Fibroblast of villous mesenchyme (primary cell): Measurements from ENCODE around the gene SLMAP. TPM values are rescaled to one million over a fixed set of nuclear protein-coding genes. Genes with fewer than 3 reads are reported as not detected.
"Not testable (repeated sequence)": the region's sequence is repeated elsewhere in the genome, so short reads cannot be mapped to it uniquely, and the experiment has no call there.

ENCODE experiments used
- DNase-seq: peaks from one replicate; pipeline ENCODE4 v3.0.0-alpha.2; 2010; ENCODE audit warnings: low read depth
- H3K4me3 ChIP-seq: 2 replicates; pipeline ENCODE4 v1.5.1; 2011; ENCODE audit warnings: low read depth, mild to moderate bottlenecking, low read length
- CTCF ChIP-seq: IDR thresholded peaks from 2 replicates; pipeline ENCODE4 v1.5.1; 2012; ENCODE audit warnings: low read depth, mild to moderate bottlenecking, low read length; ENCODE audit not compliant: insufficient read depth
- total RNA-seq: library from RNA; depleted of rRNA; stranded (reverse); fragments of >200 nt; gene quantifications from 2 replicates; pipeline ENCODE4 v1.2.3, GENCODE V29; 2012

SLMAP gene
- total RNA-seq, 1 donor = 77.3 TPM

- H3K4me3 ChIP-seq = no peak overlapping the region
- peak; percentile 38 for DNase-seq
- TF ChIP-seq CTCF = peak; percentile 23
Observed at GRCh38 chr3:57852896-57853295, 96.8 kb downstream of the SLMAP start.

- H3K4me3 ChIP-seq = no peak overlapping the region
- no peak for DNase-seq
- TF ChIP-seq CTCF = no peak
Observed at GRCh38 chr3:57855281-57855680, 99.2 kb downstream of the SLMAP start.

DNA sequence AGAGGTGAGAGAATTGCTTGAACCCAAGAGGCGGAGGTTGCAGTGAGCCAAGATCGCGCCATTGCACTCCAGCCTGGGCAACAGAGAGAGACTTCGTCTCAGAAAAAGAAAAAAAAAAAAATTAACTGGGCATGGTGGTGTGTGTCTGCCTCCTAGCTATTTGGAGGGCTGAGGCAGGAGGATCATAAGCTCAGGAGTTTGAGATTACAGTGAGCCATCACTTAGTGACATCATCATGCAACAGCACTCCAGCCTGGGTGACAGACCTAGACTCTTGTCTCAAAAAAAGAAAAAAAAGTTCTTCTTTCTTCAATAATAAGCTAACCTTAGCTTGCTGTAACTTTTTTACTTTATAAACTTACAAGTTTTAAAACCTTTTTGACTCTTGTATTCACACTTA, 99.8 kb downstream of the SLMAP start:
- DNase-seq = no peak
- TF ChIP-seq CTCF = no peak

GRCh38 chr3:57856675-57857074, 100.6 kb downstream of the SLMAP start:
- DNase-seq = peak; percentile 28
- no peak overlapping the region for H3K4me3 ChIP-seq
- TF ChIP-seq CTCF = peak; percentile 27

More for the DNA sequence above, 99.8 kb downstream of the SLMAP start:
- no peak overlapping the region for H3K4me3 ChIP-seq

- no peak overlapping the region for H3K4me3 ChIP-seq
- TF ChIP-seq CTCF = no peak
- no peak for DNase-seq
Observed at GRCh38 chr3:57862894-57863293, 106.8 kb downstream of the SLMAP start.

DNA sequence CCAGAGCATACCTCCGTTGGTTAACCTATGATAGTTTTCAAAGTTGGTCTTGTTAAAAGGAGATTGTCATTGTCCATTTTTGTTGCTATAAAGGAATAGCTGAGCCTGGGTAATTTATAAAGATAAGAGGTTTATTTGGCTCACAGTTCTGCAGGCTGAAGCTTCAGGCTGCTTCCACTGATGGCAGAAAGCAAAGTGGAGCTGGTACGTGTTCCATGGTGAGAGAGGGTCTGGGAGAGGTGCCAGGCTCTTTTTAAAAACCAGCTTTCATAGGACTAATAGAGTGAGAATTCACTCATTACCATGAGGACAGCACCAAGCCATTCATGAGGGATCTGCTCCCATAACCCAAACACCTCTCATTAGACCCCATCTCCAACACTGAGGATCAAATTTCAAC, 107.3 kb downstream of the SLMAP start:
- no peak for DNase-seq
- H3K4me3 ChIP-seq = no peak overlapping the region
- no peak for TF ChIP-seq CTCF

- DNase-seq = peak; percentile 59
- TF ChIP-seq CTCF = peak; percentile 56
- H3K4me3 ChIP-seq = no peak overlapping the region
Observed at GRCh38 chr3:57864853-57865252, 108.7 kb downstream of the SLMAP start.

- DNase-seq, H3K4me3 ChIP-seq: not testable (repeated sequence)
Observed at GRCh38 chr3:57869110-57869509, 113.0 kb downstream of the SLMAP start.
